ENCODE data around the gene MAGI1.

The MAGI1 gene

GRCh38 chr3:65783117-65783516, 255.6 kb downstream of the MAGI1 start:
- DNase-seq, result no peak

GRCh38 chr3:65781594-65781993, 257.1 kb downstream of the MAGI1 start:
- no peak for DNase-seq

GRCh38 chr3:65779390-65779789, 259.3 kb downstream of the MAGI1 start:
- no peak for DNase-seq

- no peak for DNase-seq
Measured at GRCh38 chr3:65778968-65779367, 259.8 kb downstream of the MAGI1 start.

DNA sequence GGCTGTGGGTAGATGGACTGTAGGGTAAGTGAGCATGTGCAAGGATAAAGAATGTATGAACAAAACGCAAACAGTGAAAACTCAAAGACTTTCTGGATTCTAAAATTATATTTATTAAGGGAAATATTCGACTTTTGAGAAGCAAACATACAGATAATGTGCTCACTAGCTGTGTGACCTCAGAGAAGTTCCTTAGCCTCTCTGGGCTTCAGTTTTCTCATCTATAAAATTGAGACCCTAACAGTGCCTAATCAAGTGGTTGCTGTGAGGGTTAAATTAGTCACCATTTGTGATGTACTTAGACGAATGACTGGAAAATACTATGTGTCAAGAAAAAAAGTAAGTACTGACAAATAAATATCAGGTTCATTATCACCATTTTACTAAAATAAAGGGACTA, 261.7 kb downstream of the MAGI1 start:
- no peak for DNase-seq

DNA sequence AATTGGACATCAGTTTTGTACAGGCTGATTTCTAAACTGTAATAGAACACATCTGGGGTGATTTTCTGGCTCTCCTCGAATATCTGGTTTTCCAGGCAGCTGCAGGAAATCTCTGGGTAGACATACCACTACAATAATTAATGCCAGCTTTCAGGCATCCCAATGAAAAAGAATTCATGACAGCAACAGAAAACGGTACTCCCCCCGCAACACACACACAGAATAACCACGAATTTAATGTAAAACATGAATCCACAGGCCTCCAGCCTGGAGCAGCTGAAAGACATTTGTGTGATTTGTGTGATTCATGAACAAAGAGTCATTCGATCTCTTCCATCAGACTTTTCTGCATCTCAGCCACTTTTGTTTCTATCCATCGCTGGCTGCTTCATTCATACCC, 262.2 kb downstream of the MAGI1 start:
- no peak for DNase-seq

GRCh38 chr3:65776081-65776480, 262.6 kb downstream of the MAGI1 start:
- no peak for DNase-seq

DNA sequence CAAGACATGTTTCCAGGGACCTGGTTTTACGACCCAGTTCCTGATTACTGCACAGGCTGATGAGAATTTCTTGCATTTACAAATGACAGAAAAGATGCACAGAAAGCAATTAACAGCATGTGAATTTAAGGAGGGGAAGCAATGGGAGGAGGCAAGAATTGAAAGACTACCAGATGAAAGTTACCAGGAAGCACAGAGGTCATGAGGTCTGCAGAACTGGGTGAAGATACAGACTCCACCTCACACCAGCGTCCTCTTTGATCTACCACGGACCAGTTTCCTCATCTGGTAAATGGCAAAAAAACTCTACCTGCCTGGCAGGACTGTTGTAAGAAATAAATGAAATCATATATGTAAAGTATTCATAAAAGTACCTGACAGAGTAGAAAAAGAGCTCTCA, 266.0 kb downstream of the MAGI1 start:
- no peak for DNase-seq

GRCh38 chr3:65767551-65767950, 271.2 kb downstream of the MAGI1 start:
- DNase-seq, result no peak

DNA sequence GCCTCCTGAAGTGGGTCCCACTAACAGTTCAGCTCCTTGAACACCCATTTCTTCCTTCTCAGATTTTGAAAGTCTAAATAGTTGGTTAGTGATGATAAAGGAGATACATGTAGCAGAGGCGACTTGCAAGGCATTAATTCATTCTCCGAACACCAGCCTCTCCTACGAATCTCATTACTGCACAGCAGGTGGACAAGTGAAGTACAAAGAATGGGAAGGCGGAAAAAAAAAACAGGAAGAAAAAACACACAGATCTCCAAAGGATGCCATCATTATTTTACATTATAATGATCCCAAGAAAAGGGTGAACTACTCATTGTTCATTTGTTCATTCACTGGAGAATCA, 276.5 kb downstream of the MAGI1 start:
- no peak for DNase-seq

DNA sequence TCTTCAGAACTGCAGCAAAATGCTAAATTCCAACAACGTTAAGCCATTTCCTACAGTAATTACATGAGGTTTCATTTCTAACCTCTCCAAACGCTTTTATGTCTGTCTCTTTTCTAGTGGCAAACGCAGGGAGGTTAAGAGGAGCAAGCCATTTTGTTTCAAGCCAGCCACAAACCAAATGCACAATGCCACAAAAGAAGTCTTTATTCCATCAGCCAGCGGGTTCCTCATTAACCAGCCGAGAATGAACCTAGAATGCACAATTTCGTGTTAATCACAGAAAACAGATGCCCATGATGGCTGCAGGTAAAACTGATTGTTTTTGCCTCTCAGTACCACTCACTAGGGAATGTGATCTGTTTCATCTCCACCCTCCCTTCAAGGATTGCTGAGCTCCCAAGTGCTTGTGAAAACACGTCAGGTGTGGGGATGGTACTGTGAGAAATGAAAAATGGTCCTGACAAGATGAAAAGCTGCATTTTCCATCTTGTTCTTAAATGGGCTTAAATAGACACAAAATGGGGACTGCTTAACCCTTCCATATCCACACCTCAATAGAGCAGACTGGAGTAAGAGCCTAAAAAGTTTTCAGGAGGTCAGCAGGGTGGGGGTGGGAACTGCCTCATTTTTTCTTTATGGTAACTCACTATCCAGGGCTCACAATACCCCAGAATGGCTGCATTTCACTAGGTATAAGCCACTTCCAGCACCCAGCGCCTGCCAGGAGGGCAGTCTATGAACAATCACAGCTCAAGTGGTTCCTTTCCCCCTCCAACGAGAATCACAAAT, 277.1 kb downstream of the MAGI1 start:
- no peak for DNase-seq

- no peak for DNase-seq
Measured at GRCh38 chr3:65758876-65759598, 279.7 kb downstream of the MAGI1 start.

GRCh38 chr3:65758438-65758837, 280.3 kb downstream of the MAGI1 start:
- no peak for DNase-seq

GRCh38 chr3:65752636-65753035, 286.1 kb downstream of the MAGI1 start:
- no peak for DNase-seq

DNA sequence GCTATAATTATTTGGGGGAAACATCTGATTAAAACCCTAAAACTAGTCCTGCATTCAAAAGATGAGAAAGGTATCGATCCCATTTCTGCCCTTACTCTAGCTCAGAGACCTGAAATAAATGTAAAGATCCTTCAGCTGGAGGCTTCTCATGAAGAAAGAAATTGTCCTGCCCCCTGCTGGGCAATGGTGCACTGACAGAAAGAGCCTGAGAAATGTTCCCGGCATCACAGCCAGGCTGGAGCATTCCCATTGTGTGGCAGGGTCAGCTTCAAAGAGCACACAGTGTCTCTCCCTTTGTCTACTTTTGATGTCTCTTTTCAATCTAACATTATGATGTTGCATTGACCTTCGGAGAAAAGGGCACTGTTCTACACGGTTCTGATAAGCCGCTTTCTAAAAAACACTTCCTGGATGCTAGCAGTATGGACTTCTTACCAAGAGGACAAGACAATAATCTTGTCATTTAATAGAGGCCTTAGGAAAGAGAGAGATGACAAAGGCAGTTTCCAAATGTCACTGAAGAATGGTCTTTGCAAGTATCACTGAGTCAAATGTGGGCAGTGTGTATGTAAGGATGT, 287.5 kb downstream of the MAGI1 start:
- DNase-seq, result no peak

- DNase-seq, result no peak
Measured at GRCh38 chr3:65749066-65749465, 289.7 kb downstream of the MAGI1 start.

- DNase-seq, result no peak
Measured at GRCh38 chr3:65748326-65748725, 290.4 kb downstream of the MAGI1 start.

DNA sequence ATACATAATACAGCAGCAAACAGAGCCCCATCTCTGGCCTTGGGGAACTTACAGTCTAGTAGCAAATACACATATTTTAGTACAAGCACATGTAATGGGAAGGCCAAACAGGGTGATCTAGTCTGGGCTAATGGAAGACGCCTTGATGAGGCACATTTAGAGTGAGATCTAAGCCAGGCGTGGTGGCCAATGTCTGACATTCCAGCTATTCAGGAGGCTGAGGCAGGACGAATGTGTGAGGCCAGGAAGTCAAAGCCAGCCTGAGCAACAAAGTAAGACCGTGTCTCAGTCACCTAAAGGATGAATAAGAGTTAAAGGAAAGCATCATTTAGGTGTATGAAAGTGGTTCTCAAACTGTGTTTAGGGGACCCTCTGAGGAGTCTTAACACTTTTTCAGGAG, 291.9 kb downstream of the MAGI1 start:
- DNase-seq, result no peak

- DNase-seq, result no peak
Measured at GRCh38 chr3:65745306-65745705, 293.4 kb downstream of the MAGI1 start.

- DNase-seq, result no peak
Measured at GRCh38 chr3:65742914-65743313, 295.8 kb downstream of the MAGI1 start.

DNA sequence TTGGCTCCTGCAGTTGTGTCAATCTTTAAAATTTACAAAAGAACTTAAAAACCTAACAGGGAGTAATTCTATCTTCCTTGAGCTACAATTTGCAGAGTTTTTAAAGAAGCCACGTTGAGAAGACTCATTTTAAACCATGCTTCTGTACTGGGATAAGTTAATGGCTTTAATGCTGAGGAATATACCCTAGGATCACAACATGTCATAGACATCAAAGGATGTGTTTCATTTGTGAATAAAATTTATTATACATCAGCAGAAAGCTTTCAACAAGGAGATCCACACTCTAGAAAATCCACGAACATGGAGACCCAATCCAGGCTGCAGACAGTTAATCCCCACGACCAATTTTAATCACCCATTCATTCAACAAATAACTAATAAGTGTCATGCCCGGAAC, 297.2 kb downstream of the MAGI1 start:
- DNase-seq, result no peak

DNA sequence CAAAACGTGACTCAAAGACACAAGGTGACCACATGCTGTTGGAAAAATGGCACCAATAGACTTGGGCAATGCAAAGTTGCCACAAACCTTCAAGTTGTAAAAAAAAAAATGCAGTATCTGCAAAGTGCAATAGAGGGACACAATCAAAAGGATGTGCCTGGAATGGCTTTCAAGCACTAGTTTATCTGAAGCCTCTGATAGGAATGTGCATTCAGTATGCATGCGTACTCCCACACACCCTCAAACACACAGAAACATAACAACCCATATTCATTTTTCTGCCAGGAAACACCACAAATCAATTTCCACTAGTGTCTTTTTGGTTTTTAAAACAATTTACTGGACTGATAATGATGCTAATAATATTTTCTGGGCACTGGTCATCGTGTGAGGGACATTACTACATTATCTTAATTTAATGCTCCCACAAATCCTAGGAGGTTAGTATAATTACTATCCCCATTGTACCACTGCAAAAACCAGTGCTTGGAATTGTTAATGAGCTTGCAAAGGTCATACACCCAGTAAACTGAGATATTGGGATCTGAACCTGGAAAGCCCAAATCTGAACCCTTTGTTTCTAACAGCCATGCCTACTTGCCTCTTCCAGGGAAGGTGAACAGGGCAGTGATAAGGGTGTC, 298.7 kb downstream of the MAGI1 start:
- no peak for DNase-seq

GRCh38 chr3:65734792-65735191, 303.9 kb downstream of the MAGI1 start:
- DNase-seq, result no peak

GRCh38 chr3:65734382-65734781, 304.3 kb downstream of the MAGI1 start:
- no peak for DNase-seq

Measured in NCI-H2029 treated with DMSO at 0.1 percent for 48 hours (cell line).